IMR-90 (cell line): ENCODE data around the gene GGT5. TPM values are rescaled to one million over a fixed set of nuclear protein-coding genes. Genes with fewer than 3 reads are reported as not detected.

ENCODE experiments used
- ATAC-seq: fragments of 200-7000 bp; cut with Tn5 transposase; 2 replicates; pipeline ENCODE4 v1.9.1; 2020; ENCODE audit warnings: low read depth, mild to moderate bottlenecking, moderate library complexity
- BruUV-seq: library from RNA; stranded (reverse); fragments of 400-500 nt; replicated peaks from 2 replicates; lab custom pipeline; 2021; lab: Mats Ljungman, UMichigan
- CTCF ChIA-PET: fragments of 300-600 bp; formaldehyde crosslinking; extraction: SDS; loops from one replicate; lab custom pipeline; 2021; ENCODE audit warnings: antibody characterized with exemption; lab: Yijun Ruan, JAX
- POLR2A ChIA-PET: fragments of 300-600 bp; sonication (Branson Sonifier 250); formaldehyde crosslinking; loops from one replicate; lab custom pipeline; 2022; ENCODE audit warnings: antibody characterized with exemption; ENCODE audit not compliant: unreplicated experiment; lab: Charles Lee
- DNase-seq: peaks from one replicate; pipeline ENCODE4 v3.0.0; 2013
- H2AFZ ChIP-seq: replicated peaks from 2 replicates; pipeline ENCODE3; 2013; ENCODE audit warnings: low read length, mild to moderate bottlenecking; ENCODE audit not compliant: poor library complexity
- H2AK5ac ChIP-seq: 2 replicates; pipeline ENCODE4 v1.6.1; 2013; ENCODE audit warnings: low read depth, low read length, inconsistent platforms
- H2AK9ac ChIP-seq: replicated peaks from 2 replicates; pipeline ENCODE3; 2013; ENCODE audit warnings: mild to moderate bottlenecking, low read depth, low read length, moderate library complexity; ENCODE audit not compliant: poor library complexity
- H2BK120ac ChIP-seq: 2 replicates; pipeline ENCODE4 v1.6.1; 2013; ENCODE audit warnings: low read depth, low read length, inconsistent platforms
- H2BK15ac ChIP-seq: 3 replicates; pipeline ENCODE4 v1.6.1; 2013; ENCODE audit warnings: low read depth, low read length, inconsistent platforms
- H2BK20ac ChIP-seq: 2 replicates; pipeline ENCODE4 v1.6.1; 2013; ENCODE audit warnings: low read depth, mild to moderate bottlenecking, inconsistent platforms, low read length, moderate library complexity
- H2BK5ac ChIP-seq: 2 replicates; pipeline ENCODE4 v1.6.1; 2013; ENCODE audit warnings: mild to moderate bottlenecking, low read depth, low read length, inconsistent platforms; ENCODE audit not compliant: poor library complexity, severe bottlenecking
- H3K14ac ChIP-seq: replicated peaks from 2 replicates; pipeline ENCODE4 v1.6.1; 2013; ENCODE audit warnings: low read depth, low read length, inconsistent platforms
- H3K18ac ChIP-seq: 2 replicates; pipeline ENCODE4 v1.6.1; 2013; ENCODE audit warnings: low read depth, low read length, control low read depth
- H3K23ac ChIP-seq: 2 replicates; pipeline ENCODE4 v1.6.1; 2013; ENCODE audit warnings: low read depth, low read length, inconsistent platforms
- H3K27ac ChIP-seq: 2 replicates; pipeline ENCODE4 v1.5.1; 2013; ENCODE audit warnings: mild to moderate bottlenecking, control low read depth, low read length; ENCODE audit not compliant: insufficient read depth
- H3K27me3 ChIP-seq: 2 replicates; pipeline ENCODE4 v1.6.1; 2013; ENCODE audit warnings: low read length; ENCODE audit not compliant: control insufficient read depth, insufficient read depth
- H3K36me3 ChIP-seq: 2 replicates; pipeline ENCODE4 v1.6.1; 2013; ENCODE audit warnings: low read length, mixed read lengths; ENCODE audit not compliant: control insufficient read depth, insufficient read depth
- H3K4ac ChIP-seq: 2 replicates; pipeline ENCODE4 v1.6.1; 2013; ENCODE audit warnings: low read depth, low read length, inconsistent platforms
- H3K4me1 ChIP-seq: 2 replicates; pipeline ENCODE4 v1.6.1; 2013; ENCODE audit warnings: low read length, mixed read lengths; ENCODE audit not compliant: control insufficient read depth, insufficient read depth
- H3K4me2 ChIP-seq: 2 replicates; pipeline ENCODE4 v1.6.1; 2013; ENCODE audit warnings: low read depth, mild to moderate bottlenecking, control low read depth, low read length, moderate library complexity
- H3K4me3 ChIP-seq: 2 replicates; pipeline ENCODE4 v1.5.1; 2013; ENCODE audit warnings: low read depth, mild to moderate bottlenecking, control low read depth, low read length, moderate library complexity; ENCODE audit not compliant: insufficient read depth
- H3K56ac ChIP-seq: 2 replicates; pipeline ENCODE4 v1.6.1; 2013; ENCODE audit warnings: low read length, inconsistent platforms; ENCODE audit not compliant: insufficient read depth; ENCODE audit errors: extremely low read depth
- H3K79me1 ChIP-seq, 2 experiments: 2 replicates each; pipeline ENCODE4 v1.6.1; 2013; ENCODE audit warnings: low read length in 2 of 2, inconsistent platforms in 1 of 2, low read depth in 1 of 2
- H3K9ac ChIP-seq: 2 replicates; pipeline ENCODE4 v1.6.1; 2013; ENCODE audit warnings: low read depth, low read length, control low read depth
- H3K9me1 ChIP-seq: 2 replicates; pipeline ENCODE4 v1.6.1; 2013; ENCODE audit warnings: low read length, inconsistent platforms; ENCODE audit not compliant: insufficient read depth
- H3K9me3 ChIP-seq: 2 replicates; pipeline ENCODE4 v1.6.1; 2013; ENCODE audit warnings: low read length; ENCODE audit not compliant: control insufficient read depth, insufficient read depth
- H4K20me1 ChIP-seq: 2 replicates; pipeline ENCODE4 v1.6.1; 2013; ENCODE audit warnings: low read length, inconsistent platforms; ENCODE audit not compliant: insufficient read depth
- H4K5ac ChIP-seq: 2 replicates; pipeline ENCODE4 v1.6.1; 2013; ENCODE audit warnings: mild to moderate bottlenecking, low read depth, low read length, control low read depth
- H4K8ac ChIP-seq, 2 experiments: 2 replicates each; pipeline ENCODE4 v1.6.1; 2013; ENCODE audit warnings: low read depth in 2 of 2, low read length in 2 of 2, control low read depth in 1 of 2, inconsistent platforms in 1 of 2
- H4K91ac ChIP-seq: 2 replicates; pipeline ENCODE4 v1.6.1; 2013; ENCODE audit warnings: low read depth, low read length, inconsistent platforms; ENCODE audit not compliant: insufficient read depth
- CEBPB ChIP-seq: IDR thresholded peaks from 2 replicates; pipeline ENCODE4 v1.6.1; 2012; ENCODE audit warnings: low read depth, low read length, improper control_type of control experiment
- ELK1 ChIP-seq: fragments of 150-350 bp; IDR thresholded peaks from 2 replicates; pipeline ENCODE4 v1.6.1; 2016; ENCODE audit warnings: low read depth, mild to moderate bottlenecking, low read length, moderate library complexity, borderline replicate concordance
- RCOR1 ChIP-seq: IDR thresholded peaks from 2 replicates; pipeline ENCODE4 v1.6.1; 2012; ENCODE audit warnings: mild to moderate bottlenecking, low read length, improper control_type of control experiment; ENCODE audit not compliant: insufficient replicate concordance
- RFX5 ChIP-seq: IDR thresholded peaks from 2 replicates; pipeline ENCODE4 v1.8.0; 2012; ENCODE audit warnings: low read depth, mild to moderate bottlenecking, low read length, moderate library complexity
- USF2 ChIP-seq: fragments of 150-350 bp; IDR thresholded peaks from 2 replicates; pipeline ENCODE4 v1.6.1; 2017; ENCODE audit warnings: mild to moderate bottlenecking, antibody characterized with exemption, low read length, low read depth
- WGBS, 2 experiments: methylation state at CpG; one replicate each; pipeline versions ENCODE4 v1.1.5 to v1.1.7; 2013; ENCODE audit warnings: missing lambda C conversion rate in 2 of 2; ENCODE audit not compliant: insufficient read length in 1 of 2; ENCODE audit errors: extremely low coverage in 2 of 2; 5-methylcytosine and 5-hydroxymethylcytosine counted together
- dilution Hi-C: fragments of 300-500 bp; cut with HindIII; formaldehyde crosslinking; loops from one replicate; pipeline ENCODE4 v1.14.3; 2018; ENCODE audit warnings: low sequenced_read_pairs; ENCODE audit not compliant: unreplicated experiment
- in situ Hi-C: fragments of 300-500 bp; cut with MboI; formaldehyde crosslinking; loops from 3 replicates; pipeline ENCODE4 v1.14.3; 2019; ENCODE audit warnings: low sequenced_read_pairs, inconsistent platforms, mixed read lengths
- intact Hi-C: fragments of 100-400 bp; cut with micrococcal nuclease; formaldehyde crosslinking; loops from 2 replicates; pipeline ENCODE4 v1.10.0; 2022
- polyA plus RNA-seq, 3 experiments: library from polyadenylated mRNA; depleted of rRNA; stranded (reverse); fragments of >200 nt; gene quantifications; 2 replicates each; pipeline ENCODE4 v1.2.3, GENCODE V29; 2012; ENCODE audit warnings: low replicate concordance in 1 of 3
- total RNA-seq: library from RNA; depleted of rRNA; stranded (reverse); fragments of >200 nt; gene quantifications from 2 replicates; pipeline ENCODE4 v1.2.3, GENCODE V29; 2012

Gene GGT5
- total and polyA plus RNA-seq, 2 of the 4 experiments (the other 2 are of a cell fraction): 0.18 to 5.8 TPM

- DNase-seq: no peak
- WGBS, 2 experiments: no CpG with 5 or more reads among the region's 9 CpGs
- H2BK20ac ChIP-seq: no peak overlapping the region
- H4K5ac ChIP-seq: no peak overlapping the region
- CTCF ChIA-PET: interaction anchor here (1.2 kb wide), 1 partner anchor 42 kb away, joined by 4 read pairs; no protein-coding TSS in a partner anchor
- in situ Hi-C loops: no loop called here
- no peak overlapping the region for H3K56ac ChIP-seq
- H2BK5ac ChIP-seq: no peak overlapping the region
- H3K79me1 ChIP-seq: no peaks in the 10 kb centered on the region; a peak in 1 of 4 replicates
- POLR2A ChIA-PET: no interaction called here
- no peak overlapping the region; a peak in 1 of 4 replicates for H4K8ac ChIP-seq
- H3K36me3 ChIP-seq: no peaks in the 10 kb centered on the region; the same call in 1 of the 2 replicates
- intact Hi-C loops: no loop called here
- H2AK9ac ChIP-seq: no peak overlapping the region
- no TSS peak for BruUV-seq
- no peak overlapping the region for H3K23ac ChIP-seq
- H3K18ac ChIP-seq: no peak overlapping the region
- H3K27ac ChIP-seq: no peak overlapping the region
- no peak overlapping the region for H3K14ac ChIP-seq
- dilution Hi-C loops: no loop called here
- no peaks in the 10 kb centered on the region for H3K4me1 ChIP-seq
- peak overlapping the region; percentile 35; the same call in 1 of the 2 replicates for H3K4ac ChIP-seq
- H3K27me3 ChIP-seq: no peaks in the 10 kb centered on the region
- no peaks in the 10 kb centered on the region; the same call in 1 of the 2 replicates for H3K9me1 ChIP-seq
- H3K4me2 ChIP-seq: no peak overlapping the region
- ATAC-seq: no peak
- H3K9me3 ChIP-seq: peaks cover 2% of the 10 kb centered on the region; the same call in 1 of the 2 replicates
- no peak overlapping the region for H2AFZ ChIP-seq
- H2AK5ac ChIP-seq: peak overlapping the region; percentile 50; the same call in 1 of the 2 replicates
- no peak for TF ChIP-seq ELK1
- TF ChIP-seq CEBPB: no peak
- no peak for TF ChIP-seq RCOR1
- TF ChIP-seq RFX5: no peak
- no peak for TF ChIP-seq USF2
- no peak overlapping the region for H3K4me3 ChIP-seq
- H2BK120ac ChIP-seq: no peak overlapping the region
- H4K91ac ChIP-seq: no peak overlapping the region
- no peak overlapping the region for H2BK15ac ChIP-seq
- no peak overlapping the region for H3K9ac ChIP-seq
- no peaks in the 10 kb centered on the region for H4K20me1 ChIP-seq
Observed at GRCh38 chr22:24231706-24232105, 13.2 kb downstream of the GGT5 start.
